GM19372 (cell line): Measurements from ENCODE around the gene PCGF6.

Experiments used
- ATAC-seq: cut with Tn5 transposase; IDR thresholded peaks from one replicate; pipeline ENCODE4 v1.9.1; 2021; ENCODE audit warnings: mild to moderate bottlenecking, low read depth, moderate library complexity; ENCODE audit not compliant: unreplicated experiment

PCGF6 gene

DNA sequence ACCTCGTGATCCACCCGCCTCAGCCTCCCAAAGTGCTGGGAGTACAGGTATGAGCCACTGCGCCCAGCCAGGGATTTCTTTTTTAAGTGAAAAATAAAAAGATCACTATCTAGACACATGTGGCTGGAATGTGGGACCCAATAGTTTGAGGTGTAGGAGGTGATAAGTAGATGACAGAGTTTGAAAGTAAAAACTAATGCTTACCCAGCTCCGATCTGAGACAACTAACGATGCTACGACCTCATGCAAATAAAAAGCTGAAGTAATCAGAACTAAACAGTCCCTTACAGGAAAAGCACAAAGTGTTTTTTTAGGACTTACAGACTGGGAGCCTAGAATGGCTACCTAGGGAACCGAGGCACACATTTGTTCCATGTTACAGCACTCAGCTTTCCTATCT lies 23.0 kb downstream of the PCGF6 start:
- no peak for ATAC-seq

DNA sequence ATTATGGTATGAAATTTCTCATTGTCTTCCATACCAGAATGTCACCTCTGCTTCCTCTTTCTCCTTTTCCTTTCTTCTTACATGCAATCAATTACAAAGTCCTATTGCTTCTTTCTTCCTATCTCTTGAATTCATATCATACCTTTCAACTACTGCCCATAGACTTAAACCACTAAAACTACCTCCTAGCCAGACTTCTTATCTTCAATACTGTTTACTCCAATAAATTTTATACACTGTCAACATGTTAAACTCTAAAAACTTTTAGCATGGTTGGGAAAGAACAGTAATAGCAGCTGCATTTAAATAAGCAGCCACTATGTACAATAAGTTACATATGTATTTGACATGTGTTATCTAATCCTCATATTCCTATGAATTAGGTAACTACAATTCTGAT lies 34.9 kb downstream of the PCGF6 start:
- no peak for ATAC-seq

DNA sequence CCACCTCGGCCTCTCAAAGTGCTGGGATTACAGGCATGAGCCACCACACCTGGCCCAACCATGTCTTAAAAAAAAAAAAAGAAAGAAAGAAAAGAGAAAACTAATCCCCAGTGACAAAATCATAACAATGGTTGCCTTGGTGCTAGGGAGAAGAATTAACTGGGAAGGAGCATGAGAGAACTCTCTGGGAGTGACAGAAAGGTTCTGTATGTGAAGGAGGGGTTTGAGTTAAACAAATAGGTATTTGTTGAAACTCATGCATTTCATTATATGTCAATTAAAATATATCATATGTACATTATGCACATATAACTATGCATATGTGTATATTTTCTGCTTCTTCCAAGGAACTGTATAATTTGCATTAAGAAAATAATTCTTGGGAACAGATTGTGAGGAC lies 40.7 kb downstream of the PCGF6 start:
- ATAC-seq = no peak

GRCh38 chr10:103307594-103307993 lies 43.3 kb downstream of the PCGF6 start:
- no peak for ATAC-seq

GRCh38 chr10:103295374-103296015 lies 55.4 kb downstream of the PCGF6 start:
- ATAC-seq = no peak

GRCh38 chr10:103291588-103291987 lies 59.4 kb downstream of the PCGF6 start:
- no peak for ATAC-seq

GRCh38 chr10:103287992-103288391 lies 62.9 kb downstream of the PCGF6 start:
- ATAC-seq = no peak

GRCh38 chr10:103284170-103284569 lies 66.8 kb downstream of the PCGF6 start:
- no peak for ATAC-seq

DNA sequence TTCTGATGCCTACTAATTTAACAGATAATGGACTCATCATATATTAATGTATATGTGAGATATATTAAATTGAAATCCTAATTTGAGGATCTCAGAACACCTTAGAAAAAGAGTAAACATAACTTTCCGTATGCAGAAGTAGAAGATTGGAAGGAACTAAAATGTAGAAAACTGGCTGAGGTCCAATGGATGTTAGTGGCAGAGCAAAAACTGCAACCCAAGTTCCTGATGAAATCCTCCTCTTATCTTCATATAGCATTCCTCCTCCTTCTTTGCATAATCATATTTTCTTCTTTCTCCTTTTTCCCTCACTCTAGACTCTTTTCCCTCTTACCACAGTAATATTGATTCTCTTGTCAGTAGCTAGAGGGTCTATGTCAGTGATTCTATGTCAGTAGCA lies 68.0 kb downstream of the PCGF6 start:
- no peak for ATAC-seq

GRCh38 chr10:103281753-103282152 lies 69.2 kb downstream of the PCGF6 start:
- ATAC-seq = no peak

GRCh38 chr10:103280506-103280905 lies 70.4 kb downstream of the PCGF6 start:
- ATAC-seq = no peak

DNA sequence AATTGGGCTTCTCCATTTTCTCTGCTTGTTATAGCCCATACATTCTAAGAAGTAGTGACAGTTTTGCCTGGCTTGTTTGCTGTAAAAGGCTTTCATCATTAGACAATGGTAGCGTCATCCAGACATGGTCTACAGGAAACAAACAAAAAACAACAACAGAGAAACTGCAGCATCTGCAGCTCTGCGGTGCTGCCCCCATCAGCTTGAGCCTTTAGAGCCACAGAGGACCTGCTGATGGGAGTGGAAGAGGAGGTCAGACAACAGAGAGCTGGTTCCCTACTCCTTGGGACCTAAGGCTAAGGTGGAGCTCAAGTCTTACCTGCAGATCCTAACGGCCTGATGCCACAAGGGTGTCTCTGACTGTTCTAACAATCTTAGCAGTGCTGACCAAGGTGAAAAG lies 70.9 kb downstream of the PCGF6 start:
- ATAC-seq = no peak

DNA sequence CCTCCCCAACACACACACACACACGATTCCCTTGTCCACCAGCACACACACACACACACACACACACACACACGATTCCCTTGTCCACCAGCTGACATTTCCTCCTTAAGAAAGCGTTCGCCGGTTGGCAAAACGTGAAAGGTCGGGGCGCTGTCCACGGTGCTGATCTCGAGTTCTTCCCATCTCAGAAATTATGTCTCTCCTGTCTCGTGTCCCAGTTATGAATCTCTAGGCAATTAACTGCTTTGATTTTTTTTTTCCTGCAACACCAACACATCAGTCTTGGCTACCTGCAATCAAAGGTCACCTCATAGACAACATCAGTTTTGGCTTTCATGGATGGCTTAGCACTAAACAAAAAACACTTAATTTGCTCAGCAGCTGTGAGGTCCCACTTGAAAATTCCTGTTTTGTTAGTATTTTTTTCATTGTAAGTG lies 72.1 kb downstream of the PCGF6 start:
- ATAC-seq = no peak

GRCh38 chr10:103278537-103278823 lies 72.5 kb downstream of the PCGF6 start:
- no peak for ATAC-seq

DNA sequence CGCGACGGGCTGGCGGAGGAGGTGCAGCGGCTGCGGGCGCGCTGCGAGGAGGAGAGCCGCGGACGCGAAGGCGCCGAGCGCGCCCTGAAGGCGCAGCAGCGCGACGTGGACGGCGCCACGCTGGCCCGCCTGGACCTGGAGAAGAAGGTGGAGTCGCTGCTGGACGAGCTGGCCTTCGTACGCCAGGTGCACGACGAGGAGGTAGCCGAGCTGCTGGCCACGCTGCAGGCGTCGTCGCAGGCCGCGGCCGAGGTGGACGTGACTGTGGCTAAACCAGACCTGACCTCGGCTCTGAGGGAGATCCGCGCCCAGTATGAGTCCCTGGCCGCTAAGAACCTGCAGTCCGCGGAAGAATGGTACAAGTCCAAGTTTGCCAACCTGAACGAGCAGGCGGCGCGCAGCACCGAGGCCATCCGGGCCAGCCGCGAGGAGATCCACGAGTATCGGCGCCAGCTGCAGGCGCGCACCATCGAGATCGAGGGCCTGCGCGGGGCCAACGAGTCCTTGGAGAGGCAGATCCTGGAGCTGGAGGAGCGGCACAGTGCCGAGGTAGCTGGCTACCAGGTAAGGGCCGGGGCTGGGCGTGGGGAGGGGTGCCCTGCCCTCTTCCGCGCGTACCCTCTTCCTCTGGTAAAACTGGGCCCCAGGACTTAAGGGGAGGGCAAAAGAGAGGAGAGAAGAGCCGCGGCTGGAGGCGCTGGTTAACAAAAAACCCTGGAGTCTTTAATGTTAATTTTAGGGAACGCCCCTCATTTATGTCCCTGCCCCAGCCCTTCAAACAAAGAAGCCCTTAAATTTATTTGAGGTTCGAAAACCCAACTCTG lies 73.0 kb downstream of the PCGF6 start:
- ATAC-seq = no peak

- ATAC-seq = no peak
Measured at GRCh38 chr10:103276896-103277712, 73.8 kb downstream of the PCGF6 start, which contains the start of gene INA. TSS of gene INA (plus strand) at chr10:103277138. CDS start at chr10:103277212, 74 bp downstream.

DNA sequence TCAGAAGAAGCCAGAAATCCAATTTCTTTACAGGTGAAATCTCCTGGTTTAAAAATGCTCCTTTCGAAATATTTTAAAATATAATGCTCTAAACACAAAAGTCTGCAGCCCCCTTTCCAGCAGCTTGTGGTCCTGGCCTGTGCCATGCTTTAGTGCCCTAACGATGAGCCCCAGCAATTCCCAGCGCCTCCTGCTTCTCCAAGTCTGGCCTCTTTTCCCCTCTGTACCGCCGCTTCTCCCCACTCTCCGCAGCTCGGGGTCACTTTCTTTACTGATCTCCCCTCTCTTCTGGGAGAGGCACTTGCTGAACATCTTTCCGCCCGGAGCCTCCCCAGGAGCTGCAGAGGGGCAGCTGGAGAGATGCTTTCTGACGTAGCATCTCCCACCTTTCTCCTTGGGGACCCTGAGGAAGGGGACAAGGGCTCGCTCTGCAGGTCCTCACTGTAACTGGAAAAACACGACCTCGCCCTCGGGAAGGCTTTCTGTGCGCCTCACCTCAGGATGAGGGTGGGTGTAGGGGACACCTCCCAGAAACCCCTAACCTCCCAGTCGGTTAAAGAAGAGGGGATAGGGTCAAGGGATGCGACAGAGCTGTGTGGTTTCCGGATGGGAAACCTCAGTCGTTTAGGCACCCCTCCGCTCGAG lies 74.6 kb downstream of the PCGF6 start:
- no peak for ATAC-seq

- ATAC-seq = no peak
Measured at GRCh38 chr10:103273041-103273441, 77.9 kb downstream of the PCGF6 start.

DNA sequence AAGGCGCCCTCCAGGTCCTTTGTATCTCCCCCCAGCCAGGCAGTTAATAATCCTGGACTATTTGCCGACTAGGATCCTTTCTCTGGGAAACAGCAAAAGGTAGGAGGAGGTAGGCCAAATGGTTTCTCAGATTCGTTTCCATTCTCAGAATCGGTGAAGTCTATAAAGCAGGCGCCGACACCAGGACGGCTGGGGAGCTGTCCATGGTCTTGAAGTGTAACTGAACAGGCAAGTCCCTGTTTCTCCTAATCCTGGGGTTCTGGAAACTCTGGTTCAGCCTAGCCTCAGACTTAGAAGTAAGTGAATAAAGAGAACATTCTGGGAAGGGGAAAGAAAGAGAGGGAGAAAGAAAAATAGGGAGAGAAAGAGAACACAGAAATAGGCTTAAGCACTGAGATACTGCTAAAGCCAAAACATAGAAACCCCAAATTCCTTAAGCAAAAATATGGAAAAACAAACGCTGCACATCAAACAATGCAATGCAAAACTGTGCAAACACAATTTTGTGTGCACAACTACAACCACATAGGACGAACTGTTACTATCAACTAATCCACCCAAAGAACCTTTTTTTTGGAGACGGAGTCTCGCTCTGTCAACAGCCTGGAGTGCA lies 85.1 kb downstream of the PCGF6 start:
- no peak for ATAC-seq

- no peak for ATAC-seq
Measured at GRCh38 chr10:103262229-103262628, 88.7 kb downstream of the PCGF6 start.
